A673 (cell line): ENCODE measurements around the gene STAT6. TPM values are rescaled to one million over a fixed set of nuclear protein-coding genes. Genes with fewer than 3 reads are reported as not detected.

Source experiments
- BruUV-seq: library from RNA; stranded (reverse); fragments of 400-500 nt; replicated peaks from 2 replicates; lab custom pipeline; 2021; lab: Mats Ljungman, UMichigan
- CTCF ChIA-PET: fragments of 300-600 bp; sonication (Branson Sonifier 250); formaldehyde crosslinking; loops from one replicate; lab custom pipeline; 2022; ENCODE audit warnings: antibody characterized with exemption; lab: Charles Lee
- POLR2A ChIA-PET: fragments of 300-600 bp; sonication (Branson Sonifier 250); formaldehyde crosslinking; loops from one replicate; lab custom pipeline; 2022; ENCODE audit warnings: antibody characterized with exemption; ENCODE audit not compliant: low non-redundant PET; lab: Charles Lee
- DNase-seq: peaks from one replicate; pipeline ENCODE4 v3.0.0-alpha.2; 2015; ENCODE audit warnings: low spot score
- H3K27ac ChIP-seq: fragments of 200-600 bp; sonication (generic); 2 replicates; pipeline ENCODE4 v1.5.1; 2016; ENCODE audit warnings: mixed run types, low read depth, mild to moderate bottlenecking, mixed read lengths, antibody characterized with exemption, low read length; ENCODE audit not compliant: poor library complexity, severe bottlenecking
- H3K27me3 ChIP-seq: fragments of 200-600 bp; sonication (generic); replicated peaks from 2 replicates; pipeline ENCODE4 v1.6.1; 2017; ENCODE audit warnings: mixed run types, low read depth, mild to moderate bottlenecking, mixed read lengths, antibody characterized with exemption, low read length; ENCODE audit not compliant: insufficient read depth, poor library complexity
- H3K36me3 ChIP-seq: fragments of 200-600 bp; sonication (generic); 2 replicates; pipeline ENCODE4 v1.6.1; 2016; ENCODE audit warnings: mixed run types, mild to moderate bottlenecking, mixed read lengths, antibody characterized with exemption, low read length; ENCODE audit not compliant: insufficient read depth, poor library complexity, severe bottlenecking
- H3K4me1 ChIP-seq: fragments of 200-600 bp; sonication (generic); 2 replicates; pipeline ENCODE4 v1.6.1; 2017; ENCODE audit warnings: mixed run types, mild to moderate bottlenecking, mixed read lengths, antibody characterized with exemption, low read length; ENCODE audit not compliant: insufficient read depth, poor library complexity, severe bottlenecking
- H3K4me3 ChIP-seq: fragments of 200-600 bp; sonication (generic); 2 replicates; pipeline ENCODE4 v1.5.1; 2016; ENCODE audit warnings: low read depth, mixed run types, mild to moderate bottlenecking, mixed read lengths, low read length; ENCODE audit not compliant: poor library complexity, severe bottlenecking
- H3K9me3 ChIP-seq: fragments of 200-600 bp; sonication (generic); 2 replicates; pipeline ENCODE4 v1.6.1; 2016; ENCODE audit warnings: mixed run types, low read depth, mild to moderate bottlenecking, mixed read lengths, antibody characterized with exemption, low read length; ENCODE audit not compliant: poor library complexity, severe bottlenecking
- CTCF ChIP-seq: fragments of 300-800, 200-600 bp; sonication (generic); conservative IDR thresholded peaks from 2 replicates; pipeline ENCODE4 v1.5.1; 2017; ENCODE audit warnings: low read depth, mild to moderate bottlenecking, antibody characterized with exemption, low read length, moderate library complexity, mixed read lengths
- EZH2 ChIP-seq: fragments of 200-600 bp; sonication (generic); IDR thresholded peaks from 2 replicates; pipeline ENCODE4 v1.6.1; 2017; ENCODE audit warnings: borderline replicate concordance, low read depth, mild to moderate bottlenecking, mixed read lengths, antibody characterized with exemption, low read length; ENCODE audit not compliant: poor library complexity, severe bottlenecking
- intact Hi-C: fragments of 100-400 bp; cut with micrococcal nuclease; formaldehyde crosslinking; loops from one replicate; pipeline ENCODE4 v1.10.0; 2022; ENCODE audit not compliant: unreplicated experiment
- total RNA-seq: library from RNA; stranded (reverse); gene quantifications from 2 replicates; pipeline ENCODE4 v1.2.3, GENCODE V29; 2021

STAT6 gene
- total RNA-seq, 1 experiment from 2014 or later = 111 TPM

- no TSS peak for BruUV-seq
- no peaks in the 10 kb centered on the region for H3K27me3 ChIP-seq
- ChIA-PET CTCF (no interaction called here), POLR2A (no interaction called here)
- no peaks in the 10 kb centered on the region for H3K9me3 ChIP-seq
- intact Hi-C loops = no loop called here
- TF ChIP-seq CTCF (no peak), EZH2 (no peak)
- no peaks in the 10 kb centered on the region for H3K4me1 ChIP-seq
- H3K27ac ChIP-seq = no peak overlapping the region
- H3K36me3 ChIP-seq = peaks cover 6% of the 10 kb centered on the region
- DNase-seq = no peak
- no peak overlapping the region for H3K4me3 ChIP-seq
Measured at GRCh38 chr12:57154804-57155434, 43.8 kb upstream of the STAT6 start.

- no peak for TF ChIP-seq CTCF
- TF ChIP-seq EZH2 = no peak
- H3K27me3 ChIP-seq = no peaks in the 10 kb centered on the region
- POLR2A ChIA-PET = interaction anchor here (0.6 kb wide), 2 partner anchors 14 to 115 kb away, joined by 4 to 6 read pairs; no protein-coding TSS in a partner anchor
- no peak overlapping the region for H3K4me3 ChIP-seq
- H3K4me1 ChIP-seq = no peaks in the 10 kb centered on the region
- BruUV-seq = no TSS peak
- H3K9me3 ChIP-seq = no peaks in the 10 kb centered on the region
- H3K36me3 ChIP-seq = peaks cover 6% of the 10 kb centered on the region
- no peak for DNase-seq
- intact Hi-C loops = no loop called here
- H3K27ac ChIP-seq = no peak overlapping the region
- CTCF ChIA-PET = no interaction called here
Measured at GRCh38 chr12:57154076-57154475, 42.9 kb upstream of the STAT6 start.

- BruUV-seq = no TSS peak
- H3K36me3 ChIP-seq = peaks cover 6% of the 10 kb centered on the region
- intact Hi-C loops = no loop called here
- H3K27me3 ChIP-seq = no peaks in the 10 kb centered on the region
- no peaks in the 10 kb centered on the region for H3K9me3 ChIP-seq
- no peak overlapping the region for H3K27ac ChIP-seq
- no peaks in the 10 kb centered on the region for H3K4me1 ChIP-seq
- H3K4me3 ChIP-seq = no peak overlapping the region
- ChIA-PET POLR2A (interaction anchor here (0.6 kb wide), 2 partner anchors 15 to 116 kb away, joined by 4 to 6 read pairs; no protein-coding TSS in a partner anchor), CTCF (interaction anchor here (0.7 kb wide), 1 partner anchor 30 kb away, joined by 4 read pairs; no protein-coding TSS in a partner anchor)
- no peak for DNase-seq
- TF ChIP-seq CTCF (no peak), EZH2 (no peak)
Measured at GRCh38 chr12:57153415-57153997, 42.3 kb upstream of the STAT6 start.
